RKO (cell line): ENCODE results near the gene ATG7.
A peak's percentile ranks its signal among the peaks of the same experiment; 100 is the strongest.

Experiments
- DNase-seq: peaks from one replicate; pipeline ENCODE4 v3.0.0-alpha.2; 2016; ENCODE audit warnings: low spot score

The ATG7 gene

GRCh38 chr3:11271986-11272904, at the start of gene ATG7:
TSS of gene ATG7 (plus strand) at chr3:11272397. CDS start at chr3:11298696, 26,299 bp downstream.
- peak; percentile 97 for DNase-seq

- no peak for DNase-seq
These were observed 48.2 kb upstream of the ATG7 start for GRCh38 chr3:11224010-11224409.

DNA sequence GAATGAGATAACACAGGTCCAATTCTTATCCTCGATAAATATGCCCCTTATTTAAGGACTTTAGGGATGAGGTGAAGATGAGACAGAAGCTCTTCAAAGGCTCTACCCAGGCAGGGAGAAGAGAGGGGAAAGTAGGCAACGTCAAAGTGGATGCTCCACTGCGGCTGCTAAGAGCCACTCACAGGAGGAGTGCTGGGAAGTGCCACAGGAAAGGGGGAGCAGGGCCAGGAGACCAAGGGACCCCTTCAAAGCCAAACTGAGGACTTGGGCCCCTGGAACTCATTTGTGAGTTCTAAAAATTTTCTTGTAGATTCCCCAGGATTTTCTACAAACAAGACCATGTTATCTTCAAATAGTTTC, 47.3 kb upstream of the ATG7 start:
- no peak for DNase-seq

DNA sequence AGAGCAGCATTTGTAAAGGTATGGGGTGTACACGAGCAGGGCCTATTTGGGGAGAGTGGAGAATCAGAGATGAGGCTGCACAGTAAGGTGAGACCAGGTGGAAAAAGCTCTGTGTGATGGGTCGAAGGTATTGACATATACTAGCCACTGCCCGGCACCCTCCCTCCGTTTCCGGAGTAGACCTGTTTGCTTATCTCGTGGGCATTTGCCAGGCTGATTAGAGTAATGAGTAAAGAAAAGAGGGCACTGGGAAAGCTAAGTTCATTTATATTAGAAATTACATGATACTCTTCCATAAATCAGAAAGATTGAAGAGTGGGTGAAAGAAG, 46.2 kb upstream of the ATG7 start:
- DNase-seq = no peak

- DNase-seq = no peak
These were observed 44.2 kb upstream of the ATG7 start for GRCh38 chr3:11228041-11228440.

DNA sequence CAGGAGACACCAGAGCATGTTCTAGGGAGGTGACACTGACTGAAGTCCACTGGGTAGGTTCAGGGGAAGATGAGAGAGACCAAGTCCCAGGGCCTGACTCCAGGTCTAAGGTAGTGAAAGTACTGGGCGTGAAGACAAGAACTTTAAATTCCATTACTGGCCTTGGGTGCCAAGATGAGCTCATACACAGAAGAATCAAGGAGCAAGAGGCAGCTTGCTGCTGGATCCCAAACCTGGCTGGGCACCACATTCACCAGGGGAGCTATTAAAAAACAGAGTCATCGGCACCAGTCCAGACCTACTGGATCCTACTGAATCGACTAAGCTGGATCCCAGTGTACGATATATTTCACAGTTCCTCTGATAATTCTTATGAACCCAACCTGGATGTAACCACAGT, 42.1 kb upstream of the ATG7 start:
- no peak for DNase-seq

DNA sequence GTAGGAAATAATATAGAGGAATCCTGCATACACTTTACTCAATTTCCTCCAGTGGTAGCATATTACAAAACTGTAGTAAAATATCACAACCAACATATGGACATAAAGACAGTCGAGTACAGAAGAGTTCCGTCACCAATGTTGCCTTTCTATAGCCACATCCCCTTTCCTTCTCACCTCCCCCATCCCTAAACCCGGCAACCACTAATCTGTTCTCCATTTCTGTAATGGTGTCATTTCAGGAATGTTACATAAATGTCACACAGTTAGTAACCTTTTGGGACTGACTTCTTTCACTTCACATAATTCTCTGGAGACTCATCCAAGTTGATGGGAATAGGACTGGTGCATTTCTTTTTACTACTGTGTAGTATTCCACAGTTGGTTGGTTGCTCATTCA, 41.4 kb upstream of the ATG7 start:
- DNase-seq = no peak

GRCh38 chr3:11235385-11235784, 36.8 kb upstream of the ATG7 start:
- no peak for DNase-seq

- DNase-seq = no peak
These were observed 35.4 kb upstream of the ATG7 start for GRCh38 chr3:11236588-11237461.

GRCh38 chr3:11238060-11238459, 34.1 kb upstream of the ATG7 start:
- peak; percentile 48 for DNase-seq

- peak; percentile 81 for DNase-seq
These were observed 33.3 kb upstream of the ATG7 start for GRCh38 chr3:11238880-11239279.

- no peak for DNase-seq
These were observed 32.4 kb upstream of the ATG7 start for GRCh38 chr3:11239796-11240195.

- no peak for DNase-seq
These were observed 31.7 kb upstream of the ATG7 start for GRCh38 chr3:11240496-11240895.

DNA sequence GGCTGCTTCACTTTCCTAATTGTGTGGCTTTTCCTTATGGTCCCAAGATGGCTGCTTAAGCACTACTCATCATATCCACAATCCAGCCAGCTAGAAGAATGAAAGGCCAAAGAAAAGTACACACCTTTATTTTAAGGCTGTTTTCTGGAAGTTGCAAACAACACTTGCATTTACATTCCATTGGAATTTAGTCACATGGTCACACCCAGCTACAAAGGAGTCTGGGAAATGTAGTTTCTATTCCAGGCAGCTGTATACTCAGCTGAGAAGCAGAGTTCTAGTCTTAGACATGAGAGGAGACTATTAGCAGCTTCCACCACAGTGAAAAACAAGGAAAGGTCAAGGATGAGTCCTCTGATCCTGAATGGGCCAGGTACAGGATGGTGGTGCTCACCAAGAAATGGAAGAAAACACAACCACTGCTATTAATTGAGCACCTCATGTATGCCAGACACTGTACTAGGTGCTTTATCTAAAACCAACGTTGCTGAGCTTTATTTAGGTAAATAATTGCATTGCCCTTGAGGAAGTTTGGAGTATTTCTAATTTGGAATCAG, 28.0 kb upstream of the ATG7 start:
- DNase-seq = peak; percentile 38

DNA sequence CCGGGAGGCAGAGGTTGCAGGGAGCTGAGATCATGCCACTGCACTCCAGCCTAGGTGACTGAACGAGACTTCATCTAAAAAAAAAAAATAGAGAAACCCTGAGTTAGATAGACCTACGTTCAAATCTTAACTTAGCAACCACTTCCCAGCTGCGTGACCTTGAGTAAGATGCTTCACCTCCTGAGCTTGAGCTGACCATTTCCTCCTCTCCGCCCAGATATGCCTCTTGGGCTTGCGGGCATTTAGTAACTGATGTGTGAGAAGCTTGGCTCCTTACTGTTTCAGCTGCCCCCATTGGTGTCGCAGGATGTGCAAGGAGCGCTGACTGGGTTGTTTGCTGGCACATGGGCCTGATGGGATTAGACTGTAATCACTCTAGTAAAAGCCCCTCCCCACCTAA, 26.9 kb upstream of the ATG7 start:
- no peak for DNase-seq

DNA sequence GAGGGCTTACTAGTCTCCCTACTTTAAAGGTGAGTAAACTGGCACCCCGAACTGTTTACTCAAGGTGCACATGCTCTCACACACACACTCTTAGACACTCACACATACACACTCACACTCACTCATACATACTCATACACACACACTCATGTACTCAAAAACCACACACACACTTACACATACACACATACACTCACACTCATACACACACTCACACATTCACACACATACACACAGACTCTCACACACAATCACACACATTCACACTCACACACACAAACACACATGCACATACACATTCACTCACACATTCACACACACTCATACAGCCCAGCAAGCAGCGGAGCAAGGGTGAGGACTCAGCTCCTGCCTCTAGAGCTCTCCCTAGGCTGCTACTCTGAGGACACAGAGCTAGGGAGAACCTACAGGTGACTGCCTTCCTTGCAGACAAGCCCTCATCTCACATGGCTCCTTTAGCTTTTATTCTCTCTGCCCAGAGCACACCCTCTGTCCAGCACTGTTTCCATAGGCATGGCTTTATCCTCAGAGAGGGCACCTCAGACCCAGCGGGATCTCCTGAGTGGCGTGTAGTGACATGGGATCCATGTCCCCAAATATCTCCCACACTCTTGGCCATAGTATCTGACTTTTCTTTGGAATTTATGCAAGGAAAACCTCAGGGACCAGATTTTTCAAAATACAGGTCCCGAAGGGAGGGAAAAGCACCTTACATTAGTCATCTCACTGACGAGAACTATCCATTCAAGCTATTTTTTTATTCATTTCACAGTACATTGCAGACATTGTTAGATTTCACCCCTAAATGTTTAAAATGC, 26.2 kb upstream of the ATG7 start:
- no peak for DNase-seq

DNA sequence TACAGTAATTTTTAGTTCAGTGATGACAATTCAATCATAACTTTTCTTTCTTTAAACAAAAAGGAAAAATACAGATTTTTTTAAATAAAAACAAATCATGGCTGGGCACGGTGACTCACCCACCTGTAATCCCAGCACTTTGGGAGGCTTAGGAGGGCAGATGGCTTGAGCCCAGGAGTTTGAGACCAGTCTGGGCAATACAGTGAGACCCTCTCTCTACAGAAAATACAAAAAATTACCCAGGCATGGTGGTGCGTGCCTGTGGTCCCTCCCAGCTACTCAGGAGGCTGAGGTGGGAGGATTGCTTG, 25.6 kb upstream of the ATG7 start:
- DNase-seq = no peak

DNA sequence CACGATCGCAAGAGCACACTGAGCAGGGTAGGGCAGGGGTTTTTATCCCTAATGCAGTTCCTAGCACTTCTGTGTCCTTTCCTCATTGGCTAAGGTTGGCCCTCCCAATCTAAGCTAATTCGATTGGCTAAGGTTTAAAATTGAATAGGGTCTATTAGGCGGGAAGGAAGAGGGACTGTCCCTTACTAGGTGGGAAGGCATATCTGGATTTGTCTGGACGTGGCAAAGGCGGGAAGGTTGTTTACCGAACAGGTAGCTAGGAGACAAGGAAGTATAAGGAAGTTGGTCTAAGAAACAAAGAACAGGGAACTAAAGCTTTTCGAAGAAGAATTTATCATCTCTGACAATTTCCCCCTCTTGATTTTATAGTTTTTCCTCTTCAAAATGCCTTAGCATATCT, 24.8 kb upstream of the ATG7 start:
- DNase-seq = no peak

DNA sequence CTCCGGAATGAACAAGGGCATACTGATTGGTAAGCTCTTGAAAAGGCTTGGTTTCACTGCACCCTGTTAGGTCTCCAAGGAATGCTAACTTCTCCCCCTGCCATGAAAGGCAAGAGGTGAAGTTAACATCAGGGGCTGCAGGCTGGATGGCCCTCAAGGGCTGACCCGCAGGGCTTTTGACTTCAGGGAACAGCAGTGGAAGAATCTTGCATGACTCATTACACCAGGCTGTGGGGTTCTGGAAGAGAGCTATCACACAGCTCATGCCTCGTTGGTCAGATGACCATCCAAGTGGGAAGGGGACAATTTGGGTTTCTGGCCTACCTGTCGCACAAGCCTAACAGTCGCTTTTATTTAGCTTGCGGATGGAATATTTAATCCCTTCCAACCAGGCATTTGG, 23.6 kb upstream of the ATG7 start:
- DNase-seq = no peak

DNA sequence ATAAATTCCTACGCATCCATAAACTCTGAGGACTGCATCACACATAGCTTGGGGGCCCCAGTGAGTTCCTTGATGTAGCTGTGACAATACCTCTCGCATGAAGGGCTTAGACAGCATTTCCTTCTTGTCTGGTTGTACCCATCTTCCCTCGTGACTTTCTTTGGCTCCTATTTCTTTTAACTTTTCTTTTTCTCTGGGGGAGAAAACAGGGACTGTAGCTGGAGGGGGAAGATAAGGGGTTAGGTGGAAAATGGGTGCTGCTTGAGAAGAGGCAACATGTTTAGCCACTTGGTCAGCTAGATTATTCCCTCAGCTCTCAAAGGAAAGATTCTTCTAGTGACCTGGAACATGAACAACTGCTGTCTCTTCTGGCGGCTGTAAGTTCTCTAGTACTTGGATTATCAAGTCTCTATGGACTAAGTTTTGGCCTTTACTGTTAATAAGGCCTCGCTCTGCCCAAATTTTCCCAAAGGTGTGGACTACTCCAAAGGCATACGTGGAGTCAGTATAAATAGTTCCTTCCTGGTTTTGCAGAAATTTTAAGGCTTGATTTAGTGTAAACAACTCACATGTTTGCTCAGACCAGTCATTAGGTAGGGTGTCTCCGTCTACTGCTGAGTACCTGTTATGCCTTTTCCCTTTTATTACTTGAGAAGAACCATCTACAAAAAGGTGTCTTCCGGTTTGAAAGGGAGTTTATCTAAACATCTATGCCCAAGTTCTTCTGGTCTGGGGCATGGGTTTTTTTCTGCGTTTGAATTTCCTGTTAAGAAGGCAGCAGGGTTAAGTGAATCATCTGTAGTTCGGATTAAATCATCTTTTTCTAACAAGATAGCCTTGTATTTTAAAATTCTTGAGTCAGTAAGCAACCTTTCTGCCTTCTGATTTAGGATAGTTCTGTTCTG, 21.0 kb upstream of the ATG7 start:
- no peak for DNase-seq

GRCh38 chr3:11251807-11252176, 20.4 kb upstream of the ATG7 start:
- DNase-seq = no peak
